ENCODE measurements around the gene LTA4H. TPM values are rescaled to one million over a fixed set of nuclear protein-coding genes. Genes with fewer than 3 reads are reported as not detected.

The LTA4H gene
- total RNA-seq, 1 experiment from 2014 or later: 118 TPM

DNA sequence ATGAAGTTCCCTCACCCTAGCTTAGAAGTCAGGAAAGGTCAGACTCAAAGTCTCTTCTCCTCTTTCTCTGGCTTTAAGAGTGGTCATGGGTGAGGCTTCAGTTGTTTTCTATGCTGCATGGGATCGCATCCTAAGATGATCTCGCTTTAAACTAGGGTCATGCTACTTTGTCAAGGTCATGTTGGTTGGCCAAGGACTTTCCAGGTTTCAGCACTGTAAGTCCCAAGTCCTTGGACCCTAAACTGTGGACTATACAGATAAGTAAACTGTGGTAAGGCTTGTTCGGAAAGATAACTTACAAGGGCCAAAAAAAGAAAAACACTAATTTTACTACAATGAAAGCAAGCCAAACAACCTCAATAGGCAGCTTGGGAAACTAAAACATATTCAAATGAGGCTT lies 56.6 kb downstream of the LTA4H start:
- ChIA-PET CTCF (no interaction called here), POLR2A (ENCODE audit: unreplicated experiment) (no interaction called here)
- BruUV-seq (replicated peaks): no TSS peak
- intact Hi-C loops (cut with micrococcal nuclease; ENCODE audit: unreplicated experiment): no loop called here
- TF ChIP-seq, protein P1, sequence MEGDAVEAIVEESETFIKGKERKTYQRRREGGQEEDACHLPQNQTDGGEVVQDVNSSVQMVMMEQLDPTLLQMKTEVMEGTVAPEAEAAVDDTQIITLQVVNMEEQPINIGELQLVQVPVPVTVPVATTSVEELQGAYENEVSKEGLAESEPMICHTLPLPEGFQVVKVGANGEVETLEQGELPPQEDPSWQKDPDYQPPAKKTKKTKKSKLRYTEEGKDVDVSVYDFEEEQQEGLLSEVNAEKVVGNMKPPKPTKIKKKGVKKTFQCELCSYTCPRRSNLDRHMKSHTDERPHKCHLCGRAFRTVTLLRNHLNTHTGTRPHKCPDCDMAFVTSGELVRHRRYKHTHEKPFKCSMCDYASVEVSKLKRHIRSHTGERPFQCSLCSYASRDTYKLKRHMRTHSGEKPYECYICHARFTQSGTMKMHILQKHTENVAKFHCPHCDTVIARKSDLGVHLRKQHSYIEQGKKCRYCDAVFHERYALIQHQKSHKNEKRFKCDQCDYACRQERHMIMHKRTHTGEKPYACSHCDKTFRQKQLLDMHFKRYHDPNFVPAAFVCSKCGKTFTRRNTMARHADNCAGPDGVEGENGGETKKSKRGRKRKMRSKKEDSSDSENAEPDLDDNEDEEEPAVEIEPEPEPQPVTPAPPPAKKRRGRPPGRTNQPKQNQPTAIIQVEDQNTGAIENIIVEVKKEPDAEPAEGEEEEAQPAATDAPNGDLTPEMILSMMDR (conservative IDR thresholded peaks at IDR 0.05): no peak
- no peak for TF ChIP-seq EZH2 (IDR thresholded peaks at IDR 0.05; ENCODE audit: low read depth)
- Histone ChIP-seq H3K79me2 (ENCODE audit: low read depth) (no peaks in the 10 kb centered on the region), H3K9me3 (ENCODE audit: insufficient read depth, low read depth) (no peaks in the 10 kb centered on the region), H3F3A (ENCODE audit: insufficient read depth, low read depth) (no peaks in the 10 kb centered on the region), H3K36me3 (ENCODE audit: low read depth) (no peaks in the 10 kb centered on the region), H3K27ac (no peak overlapping the region), H3K4me2 (no peak overlapping the region), H3K27me3 (ENCODE audit: insufficient read depth, low read depth) (no peaks in the 10 kb centered on the region), H3K4me1 (replicated peaks; ENCODE audit: insufficient read depth) (peaks cover 4% of the 10 kb centered on the region), H3K4me3 (no peak overlapping the region), H3K9me2 (ENCODE audit: insufficient read depth) (no peaks in the 10 kb centered on the region), H2AFZ (no peak overlapping the region), H4K20me1 (ENCODE audit: insufficient read depth) (no peaks in the 10 kb centered on the region)
- DNase-seq: no peak

DNA sequence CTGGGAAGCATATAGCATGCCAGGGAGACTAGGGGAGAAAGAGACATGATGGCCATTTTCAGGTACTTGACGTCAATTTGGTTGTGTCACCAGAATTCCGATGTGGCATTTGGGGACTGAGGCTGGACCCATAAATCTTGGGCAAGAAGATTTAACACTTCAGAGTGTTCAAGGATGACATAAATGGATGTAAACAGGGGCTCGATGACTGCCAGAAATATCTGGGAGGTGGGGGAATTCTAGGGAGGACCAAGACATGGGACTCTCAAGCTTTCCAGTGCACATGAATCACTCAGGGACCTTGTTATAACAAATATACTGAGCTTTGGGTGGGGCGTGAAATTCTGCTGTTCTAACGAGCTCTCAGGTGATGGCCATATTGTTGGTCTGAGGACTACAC lies 57.0 kb downstream of the LTA4H start:
- POLR2A ChIA-PET (ENCODE audit: unreplicated experiment): no interaction called here
- no peak for DNase-seq
- intact Hi-C loops (cut with micrococcal nuclease; ENCODE audit: unreplicated experiment): no loop called here

DNA sequence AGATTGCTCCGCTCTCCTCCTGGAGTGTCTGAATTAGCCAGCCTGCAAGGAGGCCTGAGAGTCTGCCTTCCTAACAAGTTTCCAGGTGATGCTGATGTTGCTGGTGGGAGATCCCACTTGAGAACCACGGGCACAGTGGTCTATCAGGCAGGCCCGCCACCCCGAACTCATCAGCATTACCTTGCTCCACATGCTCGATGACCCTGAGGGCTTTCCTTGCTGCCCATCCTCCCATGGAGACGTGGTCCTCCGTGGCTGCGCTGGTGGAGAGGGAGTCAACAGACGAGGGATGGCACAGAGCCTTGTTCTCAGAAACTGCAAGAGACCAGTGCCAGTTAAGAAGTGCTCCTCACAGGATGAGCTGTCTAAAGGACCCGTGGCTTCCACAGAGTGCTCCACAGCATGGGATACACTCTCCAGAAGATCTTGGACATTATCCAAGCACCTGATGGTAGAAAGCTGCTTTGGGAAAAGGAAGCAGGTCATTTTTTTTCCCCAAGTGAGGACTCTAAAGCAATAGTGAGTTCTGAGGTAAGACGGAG lies 57.6 kb downstream of the LTA4H start:
- CTCF ChIA-PET: no interaction called here

More for the DNA sequence above, 57.0 kb downstream of the LTA4H start:
- no peaks in the 10 kb centered on the region for H3K79me2 ChIP-seq (ENCODE audit: low read depth)
- H3K27ac ChIP-seq: no peak overlapping the region
- no peaks in the 10 kb centered on the region for H3F3A ChIP-seq (ENCODE audit: insufficient read depth, low read depth)
- TF ChIP-seq EZH2 (IDR thresholded peaks at IDR 0.05; ENCODE audit: low read depth): no peak
- TF ChIP-seq, protein P1 (conservative IDR thresholded peaks at IDR 0.05): no peak
- CTCF ChIA-PET: no interaction called here
- no peaks in the 10 kb centered on the region for H3K9me3 ChIP-seq (ENCODE audit: insufficient read depth, low read depth)
- no peak overlapping the region for H3K4me2 ChIP-seq
- H3K9me2 ChIP-seq (ENCODE audit: insufficient read depth): no peaks in the 10 kb centered on the region
- H4K20me1 ChIP-seq (ENCODE audit: insufficient read depth): no peaks in the 10 kb centered on the region
- peaks cover 4% of the 10 kb centered on the region for H3K4me1 ChIP-seq (replicated peaks; ENCODE audit: insufficient read depth)
- H3K36me3 ChIP-seq (ENCODE audit: low read depth): no peaks in the 10 kb centered on the region
- BruUV-seq (replicated peaks): no TSS peak
- no peak overlapping the region for H2AFZ ChIP-seq
- H3K27me3 ChIP-seq (ENCODE audit: insufficient read depth, low read depth): no peaks in the 10 kb centered on the region
- no peak overlapping the region for H3K4me3 ChIP-seq

More for the DNA sequence above, 57.6 kb downstream of the LTA4H start:
- H3K27ac ChIP-seq: no peak overlapping the region
- H3K27me3 ChIP-seq (ENCODE audit: insufficient read depth, low read depth): no peaks in the 10 kb centered on the region
- no peaks in the 10 kb centered on the region for H3K36me3 ChIP-seq (ENCODE audit: low read depth)
- no peaks in the 10 kb centered on the region for H3K79me2 ChIP-seq (ENCODE audit: low read depth)
- no peak overlapping the region for H2AFZ ChIP-seq
- intact Hi-C loops (cut with micrococcal nuclease; ENCODE audit: unreplicated experiment): no loop called here
- no TSS peak for BruUV-seq (replicated peaks)
- peaks cover 4% of the 10 kb centered on the region for H3K4me1 ChIP-seq (replicated peaks; ENCODE audit: insufficient read depth)
- POLR2A ChIA-PET (ENCODE audit: unreplicated experiment): no interaction called here
- H3K4me2 ChIP-seq: no peak overlapping the region
- H3F3A ChIP-seq (ENCODE audit: insufficient read depth, low read depth): no peaks in the 10 kb centered on the region
- H3K9me2 ChIP-seq (ENCODE audit: insufficient read depth): no peaks in the 10 kb centered on the region
- H4K20me1 ChIP-seq (ENCODE audit: insufficient read depth): no peaks in the 10 kb centered on the region
- no peak for DNase-seq
- no peaks in the 10 kb centered on the region for H3K9me3 ChIP-seq (ENCODE audit: insufficient read depth, low read depth)
- no peak overlapping the region for H3K4me3 ChIP-seq
- TF ChIP-seq, protein P1 (conservative IDR thresholded peaks at IDR 0.05): no peak
- TF ChIP-seq EZH2 (IDR thresholded peaks at IDR 0.05; ENCODE audit: low read depth): no peak

All from PC-9 (cell line).